ENCODE results near the gene BHLHE40. TPM values are rescaled to one million over a fixed set of nuclear protein-coding genes. Genes with fewer than 3 reads are reported as not detected.

The BHLHE40 gene
- total and polyA plus RNA-seq, 2 of the 13 experiments (the other 11 are each of a cell fraction or from before 2014, with no cell fraction given) = 1.8 to 51.0 TPM

DNA sequence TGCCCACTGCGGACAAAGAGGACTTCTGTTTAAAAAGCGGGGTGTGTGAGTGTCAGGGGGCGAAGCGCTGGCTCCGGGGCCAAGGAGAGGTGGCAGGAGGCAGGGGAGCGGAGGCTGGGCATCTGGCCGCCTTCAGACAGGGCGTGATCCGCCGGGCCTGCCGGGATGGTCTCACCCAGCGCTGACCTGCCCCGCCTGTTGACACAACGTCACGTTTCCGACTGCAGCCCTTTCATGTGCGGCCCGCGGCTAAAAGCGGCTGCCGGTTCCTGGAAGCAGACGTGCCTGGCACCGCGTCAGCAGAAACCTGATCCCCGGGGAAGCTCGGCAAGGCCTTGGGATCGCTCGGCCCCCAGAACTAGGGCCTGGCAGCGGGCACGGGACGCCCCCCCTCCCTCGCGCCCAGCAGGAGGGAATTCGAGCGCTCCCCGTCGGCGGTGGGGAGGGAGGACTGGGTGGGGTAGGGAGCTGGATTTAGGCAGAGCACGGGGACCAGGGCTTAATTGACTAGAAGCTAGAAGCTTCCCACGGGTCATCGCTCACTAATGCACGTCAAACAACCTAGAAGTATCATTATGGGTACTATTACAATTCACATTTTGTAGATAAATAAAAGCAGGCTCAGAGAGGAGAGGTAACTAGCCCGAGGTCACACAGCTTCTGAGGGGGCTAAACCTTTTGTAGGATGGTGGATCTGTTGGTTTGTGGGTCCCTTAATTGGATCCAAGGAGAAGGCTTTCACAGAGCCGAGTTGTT lies 7.7 kb downstream of the BHLHE40 start (continued):
- TF ChIP-seq SP5 (CRISPR knock-in tag; IDR thresholded peaks at IDR 0.05; ENCODE audit: borderline replicate concordance, low read depth) (peak; percentile 99), SMARCC2 (IDR thresholded peaks at IDR 0.05) (no peak), GFI1 (CRISPR knock-in tag; IDR thresholded peaks at IDR 0.05; ENCODE audit: borderline replicate concordance) (peak; percentile 93), ZSCAN25 (CRISPR knock-in tag; IDR thresholded peaks at IDR 0.05) (peak; percentile 95), SNRNP70 (IDR thresholded peaks at IDR 0.05; ENCODE audit: low read depth, low read length) (no peak), SATB2 (CRISPR knock-in tag; IDR thresholded peaks at IDR 0.05) (peak; percentile 89; the same call in 1 of the 2 replicates), HNF4A (CRISPR knock-in tag; IDR thresholded peaks at IDR 0.05) (peak; percentile 76), MEF2D (CRISPR knock-in tag; IDR thresholded peaks at IDR 0.05) (peak; percentile 100), ETV5 (CRISPR knock-in tag; IDR thresholded peaks at IDR 0.05; ENCODE audit: borderline replicate concordance) (peak; percentile 99), ZNF773 (CRISPR knock-in tag; IDR thresholded peaks at IDR 0.05; ENCODE audit: borderline replicate concordance) (0 out of 2 replicates have a peak, but pooled peaks have one; percentile 33), FOXK2 (IDR thresholded peaks at IDR 0.05) (no peak; the same call in 1 of the 2 replicates), FOXA3 (CRISPR knock-in tag; IDR thresholded peaks at IDR 0.05) (peak; percentile 100), ZNF619 (CRISPR knock-in tag; IDR thresholded peaks at IDR 0.05) (peak; percentile 99), ZNF567 (CRISPR knock-in tag; IDR thresholded peaks at IDR 0.05; ENCODE audit: borderline replicate concordance) (peak; percentile 97), PHF20 (CRISPR knock-in tag; IDR thresholded peaks at IDR 0.05) (peak; percentile 53; the same call in 1 of the 2 replicates), WIZ (CRISPR knock-in tag; IDR thresholded peaks at IDR 0.05) (peak; percentile 83; the same call in 1 of the 2 replicates), RARA (CRISPR knock-in tag; IDR thresholded peaks at IDR 0.05) (peak; percentile 100), XRCC5 (optimal IDR thresholded peaks at IDR 0.05; ENCODE audit: low read length) (peak; percentile 31), ZNF563 (CRISPR knock-in tag; IDR thresholded peaks at IDR 0.05) (peak; percentile 94; the same call in 1 of the 2 replicates)
- TF ChIP-seq, protein P1, sequence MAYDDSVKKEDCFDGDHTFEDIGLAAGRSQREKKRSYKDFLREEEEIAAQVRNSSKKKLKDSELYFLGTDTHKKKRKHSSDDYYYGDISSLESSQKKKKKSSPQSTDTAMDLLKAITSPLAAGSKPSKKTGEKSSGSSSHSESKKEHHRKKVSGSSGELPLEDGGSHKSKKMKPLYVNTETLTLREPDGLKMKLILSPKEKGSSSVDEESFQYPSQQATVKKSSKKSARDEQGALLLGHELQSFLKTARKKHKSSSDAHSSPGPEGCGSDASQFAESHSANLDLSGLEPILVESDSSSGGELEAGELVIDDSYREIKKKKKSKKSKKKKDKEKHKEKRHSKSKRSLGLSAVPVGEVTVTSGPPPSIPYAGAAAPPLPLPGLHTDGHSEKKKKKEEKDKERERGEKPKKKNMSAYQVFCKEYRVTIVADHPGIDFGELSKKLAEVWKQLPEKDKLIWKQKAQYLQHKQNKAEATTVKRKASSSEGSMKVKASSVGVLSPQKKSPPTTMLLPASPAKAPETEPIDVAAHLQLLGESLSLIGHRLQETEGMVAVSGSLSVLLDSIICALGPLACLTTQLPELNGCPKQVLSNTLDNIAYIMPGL (CRISPR knock-in tag; IDR thresholded peaks at IDR 0.05; ENCODE audit: borderline replicate concordance in 1 of 2, low read depth in 1 of 2) = peak; percentile 80 to 92; a peak in 3 of 4 replicates
- TF ChIP-seq, protein P2, sequence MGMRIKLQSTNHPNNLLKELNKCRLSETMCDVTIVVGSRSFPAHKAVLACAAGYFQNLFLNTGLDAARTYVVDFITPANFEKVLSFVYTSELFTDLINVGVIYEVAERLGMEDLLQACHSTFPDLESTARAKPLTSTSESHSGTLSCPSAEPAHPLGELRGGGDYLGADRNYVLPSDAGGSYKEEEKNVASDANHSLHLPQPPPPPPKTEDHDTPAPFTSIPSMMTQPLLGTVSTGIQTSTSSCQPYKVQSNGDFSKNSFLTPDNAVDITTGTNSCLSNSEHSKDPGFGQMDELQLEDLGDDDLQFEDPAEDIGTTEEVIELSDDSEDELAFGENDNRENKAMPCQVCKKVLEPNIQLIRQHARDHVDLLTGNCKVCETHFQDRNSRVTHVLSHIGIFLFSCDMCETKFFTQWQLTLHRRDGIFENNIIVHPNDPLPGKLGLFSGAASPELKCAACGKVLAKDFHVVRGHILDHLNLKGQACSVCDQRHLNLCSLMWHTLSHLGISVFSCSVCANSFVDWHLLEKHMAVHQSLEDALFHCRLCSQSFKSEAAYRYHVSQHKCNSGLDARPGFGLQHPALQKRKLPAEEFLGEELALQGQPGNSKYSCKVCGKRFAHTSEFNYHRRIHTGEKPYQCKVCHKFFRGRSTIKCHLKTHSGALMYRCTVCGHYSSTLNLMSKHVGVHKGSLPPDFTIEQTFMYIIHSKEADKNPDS (CRISPR knock-in tag; IDR thresholded peaks at IDR 0.05) = peak; percentile 97
- TF ChIP-seq, protein P3, sequence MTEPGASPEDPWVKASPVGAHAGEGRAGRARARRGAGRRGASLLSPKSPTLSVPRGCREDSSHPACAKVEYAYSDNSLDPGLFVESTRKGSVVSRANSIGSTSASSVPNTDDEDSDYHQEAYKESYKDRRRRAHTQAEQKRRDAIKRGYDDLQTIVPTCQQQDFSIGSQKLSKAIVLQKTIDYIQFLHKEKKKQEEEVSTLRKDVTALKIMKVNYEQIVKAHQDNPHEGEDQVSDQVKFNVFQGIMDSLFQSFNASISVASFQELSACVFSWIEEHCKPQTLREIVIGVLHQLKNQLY (CRISPR knock-in tag; IDR thresholded peaks at IDR 0.05) = peak; percentile 99
- TF ChIP-seq, protein P4, sequence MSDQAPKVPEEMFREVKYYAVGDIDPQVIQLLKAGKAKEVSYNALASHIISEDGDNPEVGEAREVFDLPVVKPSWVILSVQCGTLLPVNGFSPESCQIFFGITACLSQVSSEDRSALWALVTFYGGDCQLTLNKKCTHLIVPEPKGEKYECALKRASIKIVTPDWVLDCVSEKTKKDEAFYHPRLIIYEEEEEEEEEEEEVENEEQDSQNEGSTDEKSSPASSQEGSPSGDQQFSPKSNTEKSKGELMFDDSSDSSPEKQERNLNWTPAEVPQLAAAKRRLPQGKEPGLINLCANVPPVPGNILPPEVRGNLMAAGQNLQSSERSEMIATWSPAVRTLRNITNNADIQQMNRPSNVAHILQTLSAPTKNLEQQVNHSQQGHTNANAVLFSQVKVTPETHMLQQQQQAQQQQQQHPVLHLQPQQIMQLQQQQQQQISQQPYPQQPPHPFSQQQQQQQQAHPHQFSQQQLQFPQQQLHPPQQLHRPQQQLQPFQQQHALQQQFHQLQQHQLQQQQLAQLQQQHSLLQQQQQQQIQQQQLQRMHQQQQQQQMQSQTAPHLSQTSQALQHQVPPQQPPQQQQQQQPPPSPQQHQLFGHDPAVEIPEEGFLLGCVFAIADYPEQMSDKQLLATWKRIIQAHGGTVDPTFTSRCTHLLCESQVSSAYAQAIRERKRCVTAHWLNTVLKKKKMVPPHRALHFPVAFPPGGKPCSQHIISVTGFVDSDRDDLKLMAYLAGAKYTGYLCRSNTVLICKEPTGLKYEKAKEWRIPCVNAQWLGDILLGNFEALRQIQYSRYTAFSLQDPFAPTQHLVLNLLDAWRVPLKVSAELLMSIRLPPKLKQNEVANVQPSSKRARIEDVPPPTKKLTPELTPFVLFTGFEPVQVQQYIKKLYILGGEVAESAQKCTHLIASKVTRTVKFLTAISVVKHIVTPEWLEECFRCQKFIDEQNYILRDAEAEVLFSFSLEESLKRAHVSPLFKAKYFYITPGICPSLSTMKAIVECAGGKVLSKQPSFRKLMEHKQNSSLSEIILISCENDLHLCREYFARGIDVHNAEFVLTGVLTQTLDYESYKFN (CRISPR knock-in tag; conservative IDR thresholded peaks at IDR 0.05) = peak; percentile 94
